A549 (cell line): Measurements from ENCODE around the gene ZNF581. TPM values are rescaled to one million over a fixed set of nuclear protein-coding genes. Genes with fewer than 3 reads are reported as not detected.

Source experiments
- ATAC-seq, 2 experiments: fragments of 200-7000 bp in 1 of 2; fragments of >200 bp in 1 of 2; cut with Nextera tagmentation in 1 of 2; cut with Tn5 transposase in 1 of 2; 3 replicates each; pipeline versions ENCODE4 v1.8.0 to v1.9.1; 2018 to 2020; ENCODE audit warnings: mild to moderate bottlenecking in 1 of 2, moderate library complexity in 1 of 2
- CTCF ChIA-PET: fragments of 300-600 bp; sonication (Branson Sonifier 250); formaldehyde crosslinking; extraction: SDS; loops from one replicate; lab custom pipeline; 2021; ENCODE audit warnings: antibody characterized with exemption, inconsistent platforms; lab: Yijun Ruan, JAX
- POLR2A ChIA-PET: fragments of 350-600 bp; formaldehyde crosslinking; extraction: SDS; loops from one replicate; lab custom pipeline; 2021; ENCODE audit warnings: antibody characterized with exemption, inconsistent platforms; lab: Yijun Ruan, JAX
- DNase-seq, 2 experiments: peaks; one replicate each; pipeline versions ENCODE4 v3.0.0 to v3.0.0-alpha.2; 2011 to 2016; ENCODE audit warnings: low read depth in 1 of 2, low spot score in 1 of 2
- FAIRE-seq: peaks from 2 replicates; lab custom pipeline; 2011; peaks lifted over from hg19 to GRCh38; lab: Jason Lieb, UNC
- H3K27ac ChIP-seq, 2 experiments: fragments of >200 bp; sonication (Bioruptor Twin); formaldehyde crosslinking; 3 replicates each; pipeline ENCODE4 v1.5.1; 2016 to 2017
- H3K4me1 ChIP-seq: fragments of >200 bp; sonication (Bioruptor Twin); formaldehyde crosslinking; 3 replicates; pipeline ENCODE4 v1.6.1; 2016
- H3K4me2 ChIP-seq: fragments of >200 bp; sonication (Bioruptor Twin); formaldehyde crosslinking; 3 replicates; pipeline ENCODE4 v1.6.1; 2016
- H3K4me3 ChIP-seq: fragments of >200 bp; sonication (Bioruptor Twin); formaldehyde crosslinking; 3 replicates; pipeline ENCODE4 v1.5.1; 2016
- H3K9me3 ChIP-seq: fragments of >200 bp; sonication (Bioruptor Twin); formaldehyde crosslinking; 3 replicates; pipeline ENCODE4 v1.6.1; 2016
- ATOH8 ChIP-seq: fragments of 250-450 bp; sonication (Bioruptor Pico); IDR thresholded peaks from 2 replicates; pipeline ENCODE4 v1.5.0; 2020; ENCODE audit warnings: low read depth, mild to moderate bottlenecking, moderate library complexity
- BHLHE40 ChIP-seq: IDR thresholded peaks from 2 replicates; pipeline ENCODE4 v1.6.1; 2012; ENCODE audit warnings: low read depth, low read length, inconsistent platforms
- CBX2 ChIP-seq: fragments of 200-600 bp; sonication (generic); IDR thresholded peaks from 2 replicates; pipeline ENCODE4 v1.6.1; 2016; ENCODE audit warnings: low read depth, mild to moderate bottlenecking, borderline replicate concordance
- CBX8 ChIP-seq: fragments of 200-600 bp; sonication (generic); IDR thresholded peaks from 2 replicates; pipeline ENCODE4 v1.6.1; 2016
- CEBPB ChIP-seq, 2 experiments: fragments of >200 bp in 1 of 2; sonication (Bioruptor Twin) in 1 of 2; formaldehyde crosslinking in 1 of 2; IDR thresholded peaks; 2 replicates each; pipeline ENCODE4 v1.6.1; 2012 to 2016
- CHD2 ChIP-seq: fragments of 150-350 bp; IDR thresholded peaks from 2 replicates; pipeline ENCODE4 v1.6.1; 2014; ENCODE audit warnings: low read length; ENCODE audit not compliant: partially characterized antibody
- CTCF ChIP-seq: fragments of >200 bp; sonication (Bioruptor Twin); formaldehyde crosslinking; IDR thresholded peaks from 3 replicates; pipeline ENCODE4 v1.5.1; 2016
- EHF ChIP-seq: fragments of 250-450 bp; sonication (Bioruptor Pico); IDR thresholded peaks from 2 replicates; pipeline ENCODE4 v1.5.0; 2020; ENCODE audit warnings: mild to moderate bottlenecking
- EHMT2 ChIP-seq: fragments of 200-600 bp; sonication (generic); IDR thresholded peaks from 2 replicates; pipeline ENCODE4 v1.6.1; 2016; ENCODE audit warnings: antibody characterized with exemption, low read depth, mild to moderate bottlenecking, moderate library complexity
- EP300 ChIP-seq, 2 experiments: fragments of >200 bp; sonication (Bioruptor Twin); formaldehyde crosslinking; IDR thresholded peaks; 2 replicates in 1 of 2; 3 replicates in 1 of 2; pipeline ENCODE4 v1.6.1; 2016 to 2017
- FOXS1 ChIP-seq: fragments of 250-450 bp; sonication (Bioruptor Pico); IDR thresholded peaks from 2 replicates; pipeline ENCODE4 v1.5.0; 2020; ENCODE audit warnings: mild to moderate bottlenecking, moderate library complexity
- GATA3 ChIP-seq: IDR thresholded peaks from 2 replicates; pipeline ENCODE4 v1.6.1; 2012; ENCODE audit warnings: borderline replicate concordance
- HEYL ChIP-seq: fragments of 250-450 bp; sonication (Bioruptor Pico); IDR thresholded peaks from 2 replicates; pipeline ENCODE4 v1.8.0; 2021; ENCODE audit warnings: mild to moderate bottlenecking, moderate library complexity
- HOXA7 ChIP-seq: fragments of 250-450 bp; sonication (Bioruptor Pico); IDR thresholded peaks from 2 replicates; pipeline ENCODE4 v1.5.0; 2020; ENCODE audit warnings: mild to moderate bottlenecking, moderate library complexity
- HOXB5 ChIP-seq: fragments of 250-450 bp; sonication (Bioruptor Pico); IDR thresholded peaks from 2 replicates; pipeline ENCODE4 v1.5.0; 2020; ENCODE audit warnings: mild to moderate bottlenecking, moderate library complexity
- KDM5A ChIP-seq: fragments of 200-600 bp; sonication (generic); IDR thresholded peaks from 2 replicates; pipeline ENCODE4 v1.6.1; 2016; ENCODE audit warnings: antibody characterized with exemption, mild to moderate bottlenecking
- MAFK ChIP-seq: fragments of 450-650 bp; IDR thresholded peaks from 2 replicates; pipeline ENCODE4 v1.6.1; 2014; ENCODE audit not compliant: partially characterized antibody
- MYC ChIP-seq: IDR thresholded peaks from 2 replicates; pipeline ENCODE4 v1.6.1; 2012; ENCODE audit warnings: mild to moderate bottlenecking, inconsistent platforms, low read length, improper control_type of control experiment, borderline replicate concordance
- NPAS2 ChIP-seq: fragments of 250-450 bp; sonication (Bioruptor Pico); IDR thresholded peaks from 2 replicates; pipeline ENCODE4 v1.8.0; 2022; ENCODE audit warnings: mild to moderate bottlenecking, moderate library complexity, borderline replicate concordance
- POLR2A ChIP-seq: IDR thresholded peaks from 2 replicates; pipeline ENCODE4 v1.6.1; 2012; ENCODE audit warnings: mild to moderate bottlenecking, low read length
- POLR2AphosphoS2 ChIP-seq: conservative IDR thresholded peaks from 2 replicates; pipeline ENCODE4 v1.6.1; 2012; ENCODE audit warnings: low read length, improper control_type of control experiment, inconsistent platforms
- RAD21 ChIP-seq, 2 experiments: fragments of >200 bp in 1 of 2; sonication (Bioruptor Twin) in 1 of 2; formaldehyde crosslinking in 1 of 2; IDR thresholded peaks in 1 of 2; conservative IDR thresholded peaks in 1 of 2; 2 replicates in 1 of 2; 3 replicates in 1 of 2; pipeline ENCODE4 v1.6.1; 2012 to 2018; ENCODE audit warnings: inconsistent platforms in 1 of 2
- RARB ChIP-seq: fragments of 250-450 bp; sonication (Bioruptor Pico); IDR thresholded peaks from 2 replicates; pipeline ENCODE4 v1.8.0; 2021; ENCODE audit warnings: mild to moderate bottlenecking, moderate library complexity
- RCOR1 ChIP-seq: fragments of 150-350 bp; IDR thresholded peaks from 2 replicates; pipeline ENCODE4 v1.6.1; 2014; ENCODE audit warnings: antibody characterized with exemption, low read length, low read depth
- RFX5 ChIP-seq: fragments of 450-650 bp; IDR thresholded peaks from 2 replicates; pipeline ENCODE4 v1.7.1; 2014; ENCODE audit warnings: antibody characterized with exemption, mild to moderate bottlenecking, moderate library complexity
- SMC3 ChIP-seq: fragments of >200 bp; sonication (Bioruptor Twin); formaldehyde crosslinking; IDR thresholded peaks from 3 replicates; pipeline ENCODE4 v1.6.1; 2018; ENCODE audit warnings: inconsistent platforms
- SREBF2 ChIP-seq: fragments of 450-650 bp; IDR thresholded peaks from 2 replicates; pipeline ENCODE4 v1.6.1; 2014; ENCODE audit warnings: mild to moderate bottlenecking, moderate library complexity
- TFCP2L1 ChIP-seq: fragments of 250-450 bp; sonication (Bioruptor Pico); IDR thresholded peaks from 2 replicates; pipeline ENCODE4 v1.5.0; 2021; ENCODE audit warnings: mild to moderate bottlenecking
- TP53 ChIP-seq: fragments of 250-450 bp; sonication (Bioruptor Pico); IDR thresholded peaks from 2 replicates; pipeline ENCODE4 v1.5.0; 2021; ENCODE audit warnings: mild to moderate bottlenecking, moderate library complexity
- USF2 ChIP-seq: fragments of 450-650 bp; IDR thresholded peaks from 2 replicates; pipeline ENCODE4 v1.6.1; 2014; ENCODE audit warnings: antibody characterized with exemption
- ZC3H11A ChIP-seq: fragments of 450-650 bp; IDR thresholded peaks from 2 replicates; pipeline ENCODE4 v1.6.1; 2014; ENCODE audit warnings: antibody characterized with exemption, mild to moderate bottlenecking
- ZFP36 ChIP-seq: fragments of 450-650 bp; IDR thresholded peaks from 2 replicates; pipeline ENCODE4 v1.6.1; 2014; ENCODE audit warnings: borderline replicate concordance; ENCODE audit not compliant: partially characterized antibody
- ZNF302 ChIP-seq: fragments of 250-450 bp; sonication (Bioruptor Pico); IDR thresholded peaks from 2 replicates; pipeline ENCODE4 v1.9.0; 2021; ENCODE audit warnings: inconsistent platforms, mild to moderate bottlenecking, moderate library complexity
- ZSCAN20 ChIP-seq: fragments of 250-450 bp; sonication (Bioruptor Pico); IDR thresholded peaks from 2 replicates; pipeline ENCODE4 v1.8.0; 2022; ENCODE audit warnings: mild to moderate bottlenecking, moderate library complexity
- WGBS: methylation state at CpG from one replicate; pipeline ENCODE4 v1.1.6; 2017; ENCODE audit errors: missing lambda C conversion rate; 5-methylcytosine and 5-hydroxymethylcytosine counted together
- polyA plus RNA-seq, 4 experiments: library from polyadenylated mRNA; depleted of rRNA in 3 of 4; stranded (reverse); fragments of >200 nt; fragmentation: RNase III in 1 of 4; extraction: RNeasy Plus Mini Kit Qiagen cat#74134 plus additional on column Dnase treatment in 1 of 4; gene quantifications; 2 replicates in 3 of 4; 3 replicates in 1 of 4; pipeline ENCODE4 v1.2.3, GENCODE V29; 2011 to 2017
- TF ChIP-seq, protein P1 (sequence below): IDR thresholded peaks from 2 replicates; pipeline ENCODE4 v1.6.1; 2012; ENCODE audit warnings: low read depth, borderline replicate concordance
- TF ChIP-seq, protein P2 (sequence below): fragments of 250-450 bp; sonication (Bioruptor Pico); IDR thresholded peaks from 2 replicates; pipeline ENCODE4 v1.5.0; 2021; ENCODE audit warnings: mild to moderate bottlenecking, moderate library complexity, borderline replicate concordance

Gene ZNF581
- polyA plus RNA-seq, 2 of the 4 experiments (the other 2 are of a cell fraction) = 13.9 to 24.9 TPM

DNA sequence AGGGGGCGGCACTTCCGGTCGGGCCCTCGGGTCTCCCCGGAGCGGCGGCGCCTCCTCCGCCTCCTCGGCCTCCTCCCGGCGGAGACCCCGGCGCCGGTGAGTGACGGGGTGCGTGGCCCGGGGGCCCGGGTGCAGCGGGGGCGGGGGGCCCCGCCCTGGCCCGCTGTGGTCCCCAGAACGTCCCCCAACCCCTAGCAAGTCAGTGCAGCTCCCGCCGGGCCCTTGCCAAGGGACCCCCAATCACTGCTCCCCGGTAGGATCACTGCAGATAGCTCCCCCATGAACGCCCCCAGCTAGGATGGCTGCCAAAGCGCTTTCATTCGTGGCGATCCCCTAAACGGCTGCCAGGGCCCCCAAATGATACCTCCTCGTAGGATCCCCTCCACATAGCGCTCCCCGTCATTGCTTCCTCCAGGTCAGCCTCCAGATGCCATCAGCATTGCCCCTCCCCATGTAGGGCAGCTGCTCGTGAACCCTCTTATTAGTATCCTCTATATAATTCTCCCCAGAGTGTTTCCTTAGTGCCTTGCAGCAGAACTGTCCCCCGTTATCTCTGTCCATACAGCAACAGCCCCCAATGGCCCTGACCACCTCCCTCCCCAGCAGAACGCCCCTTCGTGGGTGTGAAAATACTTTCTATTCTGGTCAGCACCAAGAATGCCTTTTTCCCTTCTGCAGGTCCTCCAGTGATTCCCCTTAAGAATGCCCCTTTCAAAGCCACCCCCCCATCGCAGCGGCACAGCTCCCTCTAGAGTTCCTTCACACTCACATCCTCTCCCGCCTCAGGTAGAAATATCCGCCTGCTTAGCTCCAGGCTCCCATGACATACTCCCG lies 37.6 kb upstream of the ZNF581 start, which contains the start of gene ZNF865:
Gene ZNF865 (plus strand): TSS at position 11 of the 834 bp plus-strand sequence. CDS start 7,972 bp downstream, outside the sequence.
- ATAC-seq = peak; percentile 71 to 76
- POLR2A ChIA-PET = interaction anchor here (0.6 to 3.2 kb wide), 23 partner anchors 11 to 347 kb away, joined by 3 to 33 read pairs (median 5); partner anchors contain the start of genes ISOC2, KMT5C, NAT14 and PPP6R1
- peak; percentile 88 to 91 for DNase-seq
- peak within 1 kb of the TSS; percentile 97 for H3K4me2 ChIP-seq
- WGBS = 1% methylated on average over 18 of the region's 44 CpGs
- H3K27ac ChIP-seq = peak within 1 kb of the TSS; percentile 94 to 95
- FAIRE-seq = no peak
- CTCF ChIA-PET = interaction anchor here (0.6 to 16.7 kb wide), 49 partner anchors 9 to 542 kb away, joined by 3 to 348 read pairs (median 6); partner anchors contain the start of genes NAT14, ZNF579 and ZNF784
- H3K4me3 ChIP-seq = peak within 1 kb of the TSS; percentile 82
- H3K9me3 ChIP-seq = no peaks in the 10 kb centered on the region
- peaks cover 22% of the 10 kb centered on the region for H3K4me1 ChIP-seq
- TF ChIP-seq SMC3 (peak; percentile 84), MYC (no peak; the same call in 1 of the 2 replicates), ZC3H11A (no peak), EHMT2 (no peak), CBX2 (no peak), MAFK (no peak), POLR2A (peak; percentile 39), EHF (CRISPR knock-in tag) (no peak), RFX5 (peak; percentile 92), ZSCAN20 (CRISPR knock-in tag) (no peak), GATA3 (no peak), CTCF (peak; percentile 88), ZNF302 (CRISPR knock-in tag) (no peak), ATOH8 (CRISPR knock-in tag) (no peak), KDM5A (no peak), NPAS2 (CRISPR knock-in tag) (no peak), EP300 (IDR thresholded peaks at IDR 0.05) (no peak), USF2 (no peak), ZFP36 (no peak), BHLHE40 (no peak), SREBF2 (no peak), RCOR1 (no peak), CBX8 (no peak), HOXB5 (CRISPR knock-in tag) (no peak), RARB (no peak), TFCP2L1 (CRISPR knock-in tag) (no peak), POLR2AphosphoS2 (no peak), TP53 (CRISPR knock-in tag) (no peak), HEYL (CRISPR knock-in tag) (no peak), HOXA7 (CRISPR knock-in tag) (no peak), FOXS1 (CRISPR knock-in tag) (no peak), RAD21 (conservative IDR thresholded peaks at IDR 0.05 in 1 of 2, IDR thresholded peaks at IDR 0.05 in 1 of 2) (peak; percentile 93 to 95), CEBPB (IDR thresholded peaks at IDR 0.05) (no peak), CHD2 (no peak)
- TF ChIP-seq, protein P1, sequence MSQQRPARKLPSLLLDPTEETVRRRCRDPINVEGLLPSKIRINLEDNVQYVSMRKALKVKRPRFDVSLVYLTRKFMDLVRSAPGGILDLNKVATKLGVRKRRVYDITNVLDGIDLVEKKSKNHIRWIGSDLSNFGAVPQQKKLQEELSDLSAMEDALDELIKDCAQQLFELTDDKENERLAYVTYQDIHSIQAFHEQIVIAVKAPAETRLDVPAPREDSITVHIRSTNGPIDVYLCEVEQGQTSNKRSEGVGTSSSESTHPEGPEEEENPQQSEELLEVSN = no peak
- TF ChIP-seq, protein P2, sequence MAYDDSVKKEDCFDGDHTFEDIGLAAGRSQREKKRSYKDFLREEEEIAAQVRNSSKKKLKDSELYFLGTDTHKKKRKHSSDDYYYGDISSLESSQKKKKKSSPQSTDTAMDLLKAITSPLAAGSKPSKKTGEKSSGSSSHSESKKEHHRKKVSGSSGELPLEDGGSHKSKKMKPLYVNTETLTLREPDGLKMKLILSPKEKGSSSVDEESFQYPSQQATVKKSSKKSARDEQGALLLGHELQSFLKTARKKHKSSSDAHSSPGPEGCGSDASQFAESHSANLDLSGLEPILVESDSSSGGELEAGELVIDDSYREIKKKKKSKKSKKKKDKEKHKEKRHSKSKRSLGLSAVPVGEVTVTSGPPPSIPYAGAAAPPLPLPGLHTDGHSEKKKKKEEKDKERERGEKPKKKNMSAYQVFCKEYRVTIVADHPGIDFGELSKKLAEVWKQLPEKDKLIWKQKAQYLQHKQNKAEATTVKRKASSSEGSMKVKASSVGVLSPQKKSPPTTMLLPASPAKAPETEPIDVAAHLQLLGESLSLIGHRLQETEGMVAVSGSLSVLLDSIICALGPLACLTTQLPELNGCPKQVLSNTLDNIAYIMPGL (CRISPR knock-in tag) = no peak
